ENCODE data around the gene ARAP1.

The ARAP1 gene

DNA sequence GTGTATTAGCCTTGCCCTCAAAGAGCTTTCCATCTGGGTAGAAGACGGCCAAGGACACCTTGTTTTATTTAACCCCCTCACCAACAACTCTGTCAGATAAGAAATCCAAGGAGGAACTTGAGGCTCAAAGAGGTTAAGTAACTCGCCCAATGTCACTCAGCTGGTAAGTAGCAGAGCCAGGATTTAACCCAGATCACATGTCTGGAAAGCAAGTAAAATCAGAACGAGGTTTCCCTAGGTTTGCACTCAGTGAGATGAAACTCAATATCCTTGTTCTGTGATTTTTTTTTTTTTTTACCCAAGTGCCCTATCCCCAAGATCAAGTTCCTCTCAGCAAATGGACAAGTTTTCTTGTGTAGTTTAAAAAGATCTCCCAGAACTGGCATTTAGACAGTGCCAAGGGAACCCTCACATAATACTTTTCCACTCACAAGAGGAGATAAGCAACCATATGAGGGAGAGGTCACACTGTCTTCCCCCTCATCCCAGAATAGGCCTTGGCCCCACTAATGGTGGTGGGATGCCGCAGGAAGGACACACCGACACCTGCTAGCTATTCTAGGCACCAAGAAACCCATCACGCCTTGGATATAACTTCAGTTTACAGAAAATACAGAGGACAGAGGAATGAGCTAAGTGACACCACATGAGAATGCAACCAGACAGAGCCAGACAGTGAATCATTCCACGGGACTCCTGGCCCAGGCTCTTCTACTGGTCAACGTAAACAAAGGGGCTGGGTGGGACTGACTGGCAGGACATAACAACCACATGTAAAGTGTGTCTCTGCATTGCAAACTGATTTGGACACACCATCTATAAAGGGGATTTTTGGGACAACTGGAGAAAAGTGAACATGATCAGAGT is 8.6 kb upstream of the ARAP1 start:
- no peak for DNase-seq

DNA sequence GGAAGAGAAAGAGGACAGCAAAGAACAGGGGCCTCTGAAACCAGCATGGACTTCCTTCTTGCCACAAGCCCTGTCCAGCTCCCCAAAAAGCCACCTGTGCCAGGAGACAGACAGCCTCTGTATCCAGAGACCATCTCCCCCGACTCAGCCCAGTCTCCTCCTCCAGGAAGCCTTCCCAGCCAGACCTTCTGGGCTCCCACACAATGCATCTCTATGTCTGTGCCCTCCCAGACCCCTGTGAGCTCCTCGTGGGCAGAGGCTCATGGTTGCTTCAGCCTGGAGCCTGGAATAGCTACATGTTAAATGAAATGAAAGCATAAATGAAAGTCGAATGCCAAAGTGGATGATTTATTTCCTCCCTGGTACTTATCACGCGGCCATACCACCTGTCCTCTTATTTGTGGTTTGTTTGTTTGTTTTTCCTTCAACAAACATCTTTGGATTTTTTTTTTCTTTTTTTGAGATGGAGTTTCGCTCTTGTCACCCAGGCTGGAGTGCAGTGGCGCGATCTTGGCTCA is 7.3 kb upstream of the ARAP1 start:
- DNase-seq = no peak

DNA sequence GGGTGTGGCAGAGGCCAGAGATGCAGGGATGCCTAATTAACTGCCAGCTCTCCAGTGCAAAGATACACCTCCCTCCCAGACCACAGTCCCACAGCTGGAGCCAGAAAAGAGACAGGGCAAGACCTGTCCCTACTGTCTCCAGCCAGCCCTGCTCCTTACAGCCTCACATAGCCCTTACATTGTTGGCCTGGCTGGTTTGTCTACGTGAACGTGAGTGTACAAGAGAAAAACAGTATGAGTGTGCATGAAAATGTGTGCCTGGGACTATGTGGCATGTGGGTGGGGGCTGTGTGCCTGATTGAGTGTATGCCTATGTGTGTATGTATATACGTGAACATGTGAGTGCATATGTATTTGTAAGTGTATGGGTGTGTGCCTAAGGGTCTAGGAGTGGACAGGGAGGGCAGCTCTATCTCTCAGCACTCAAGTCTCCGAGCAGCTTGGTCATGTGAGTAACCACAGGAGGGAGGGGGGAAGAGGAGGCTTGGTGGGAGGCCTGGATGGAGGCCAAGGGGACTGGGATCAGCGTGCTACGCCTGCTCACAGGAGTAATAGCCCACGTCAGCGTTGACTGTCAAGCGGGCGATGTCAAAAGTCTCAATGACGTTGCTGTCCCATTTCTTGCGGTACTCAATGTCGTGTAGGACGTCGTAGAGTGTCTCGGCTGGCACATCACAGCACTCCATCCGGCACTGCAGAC is 6.6 kb upstream of the ARAP1 start:
- DNase-seq = peak; percentile 60

DNA sequence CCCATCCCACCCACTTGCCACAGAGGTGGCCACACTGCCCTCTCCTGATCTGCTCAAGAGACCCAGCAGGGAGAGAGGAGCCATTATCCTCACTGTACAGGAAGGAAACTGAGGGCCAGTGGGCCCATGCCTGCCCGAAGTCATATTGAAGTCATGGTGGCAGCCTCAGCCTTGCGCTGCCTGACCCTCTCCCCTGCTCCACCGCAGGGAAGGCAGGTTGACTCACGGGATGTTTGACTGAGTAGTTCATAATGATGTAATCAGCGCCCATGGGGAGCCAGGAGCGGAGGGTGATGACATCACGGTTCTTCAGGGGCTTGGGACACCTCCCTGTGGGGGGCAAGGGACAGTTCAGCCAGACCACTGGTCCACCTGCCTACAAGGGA is 6.1 kb upstream of the ARAP1 start:
- no peak for DNase-seq

DNA sequence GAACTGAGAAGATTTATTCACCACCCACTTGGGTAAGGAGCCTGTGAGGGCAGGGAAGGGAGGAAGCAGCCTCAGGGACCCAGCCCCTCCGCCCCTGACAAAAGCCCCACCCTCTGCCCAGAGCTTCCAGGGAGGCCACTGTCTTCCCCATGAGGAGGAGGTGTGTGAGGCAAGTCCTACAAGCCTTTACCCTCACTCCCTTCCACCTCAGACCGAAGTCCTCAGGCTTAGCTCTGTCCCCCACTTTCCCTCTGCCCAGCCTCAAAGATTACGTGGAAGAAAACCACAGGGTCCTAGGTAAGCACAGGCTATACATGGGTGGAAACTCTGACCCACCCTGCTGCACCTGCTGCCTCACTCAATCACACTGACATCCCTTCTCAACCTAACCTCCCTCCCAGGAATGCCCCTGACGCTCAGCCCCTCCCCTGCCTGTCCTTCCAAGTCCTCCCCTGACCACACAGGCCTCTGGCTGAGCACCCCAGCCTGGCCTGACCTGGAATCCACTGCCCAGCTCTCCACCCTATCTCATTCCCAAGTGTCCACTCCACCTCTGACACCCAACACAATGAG is 3.6 kb upstream of the ARAP1 start:
- DNase-seq = no peak

DNA sequence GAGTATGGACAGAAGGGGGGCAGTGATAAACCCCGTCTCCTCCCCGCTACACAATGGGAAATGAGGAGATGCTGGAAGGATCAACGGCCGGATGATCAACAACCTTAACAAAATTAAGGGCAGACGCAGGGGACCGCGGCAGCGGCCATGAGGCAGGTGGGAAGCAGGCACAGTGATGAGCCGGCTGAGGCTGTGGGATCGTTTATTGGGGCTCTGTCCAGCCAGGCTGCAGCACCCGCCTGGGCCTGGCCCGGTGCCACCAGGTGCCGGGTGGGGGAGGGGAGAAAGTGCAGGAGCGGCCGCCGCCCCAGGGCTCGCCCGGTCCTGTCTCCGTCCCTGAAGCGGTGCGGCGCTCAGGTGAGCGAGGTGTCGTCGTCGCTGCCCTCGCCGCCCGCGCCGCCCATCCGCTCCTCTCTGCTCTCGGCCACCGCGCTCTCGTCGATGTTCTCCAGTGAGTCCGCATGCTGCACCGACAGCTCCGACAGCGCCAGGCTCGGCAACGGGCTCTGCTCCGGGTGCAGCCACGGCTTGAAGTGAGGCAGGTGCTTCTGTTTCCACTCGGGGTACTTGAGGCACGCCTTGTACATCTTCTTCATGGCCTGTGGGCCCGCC is 2.4 kb upstream of the ARAP1 start:
- DNase-seq = no peak

DNA sequence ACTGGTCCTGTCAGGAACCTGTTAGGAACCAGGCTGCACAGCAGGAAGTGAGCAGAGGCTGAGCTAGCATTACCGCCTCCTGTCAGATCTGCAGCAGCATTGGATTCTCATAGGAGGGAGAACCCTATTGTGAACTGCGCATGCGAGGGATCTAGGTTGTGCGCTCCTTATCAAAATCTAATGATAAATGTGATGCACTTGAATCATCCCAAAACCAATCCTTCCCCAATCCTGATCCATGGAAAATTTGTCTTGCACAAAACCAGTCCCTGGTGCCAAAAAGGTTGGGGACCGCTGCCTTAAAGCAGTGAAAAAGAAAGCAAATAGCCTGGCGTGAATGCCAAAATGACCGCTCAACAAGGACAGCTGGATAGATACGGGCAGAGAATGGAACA is 1.9 kb upstream of the ARAP1 start:
- DNase-seq = no peak

DNA sequence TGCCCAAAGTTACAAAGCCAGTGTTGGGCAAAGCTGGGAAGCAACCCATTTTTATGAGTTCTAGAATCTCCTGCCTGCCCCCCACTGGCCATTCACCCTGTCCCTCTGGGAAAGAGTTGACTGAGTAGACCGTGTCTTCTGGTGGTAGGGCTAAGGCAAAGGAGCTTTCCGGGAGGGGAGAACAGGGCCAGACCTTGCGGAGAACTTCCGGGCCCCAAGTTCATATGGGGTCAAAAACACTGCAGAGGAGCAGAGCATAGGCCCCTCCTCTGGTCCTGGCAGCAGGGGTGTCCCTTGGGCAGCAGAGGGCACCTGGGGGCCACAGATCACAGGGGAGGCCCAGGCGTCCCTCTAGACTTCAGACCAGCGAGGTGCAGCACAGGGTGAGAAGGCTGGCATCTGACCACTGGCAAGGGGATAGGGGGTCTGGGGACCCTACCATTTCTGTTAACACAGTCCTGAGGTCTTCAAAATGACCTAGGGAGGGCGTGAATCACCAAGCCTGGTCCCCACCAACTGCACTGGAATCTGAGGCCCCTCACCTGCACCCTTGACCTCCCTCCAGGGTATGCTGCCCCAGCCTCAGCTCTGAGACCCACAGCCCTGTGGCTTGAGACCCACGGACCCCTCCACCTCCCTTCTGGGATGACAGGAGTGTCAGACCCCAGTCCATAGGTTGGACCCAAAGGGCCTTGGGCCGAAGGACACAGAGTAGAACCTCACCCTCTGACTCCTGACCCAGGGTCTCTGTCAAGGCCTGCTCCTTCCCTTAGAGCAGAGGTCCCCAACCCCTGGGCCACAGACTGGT is 1.3 kb upstream of the ARAP1 start:
- DNase-seq = no peak

DNA sequence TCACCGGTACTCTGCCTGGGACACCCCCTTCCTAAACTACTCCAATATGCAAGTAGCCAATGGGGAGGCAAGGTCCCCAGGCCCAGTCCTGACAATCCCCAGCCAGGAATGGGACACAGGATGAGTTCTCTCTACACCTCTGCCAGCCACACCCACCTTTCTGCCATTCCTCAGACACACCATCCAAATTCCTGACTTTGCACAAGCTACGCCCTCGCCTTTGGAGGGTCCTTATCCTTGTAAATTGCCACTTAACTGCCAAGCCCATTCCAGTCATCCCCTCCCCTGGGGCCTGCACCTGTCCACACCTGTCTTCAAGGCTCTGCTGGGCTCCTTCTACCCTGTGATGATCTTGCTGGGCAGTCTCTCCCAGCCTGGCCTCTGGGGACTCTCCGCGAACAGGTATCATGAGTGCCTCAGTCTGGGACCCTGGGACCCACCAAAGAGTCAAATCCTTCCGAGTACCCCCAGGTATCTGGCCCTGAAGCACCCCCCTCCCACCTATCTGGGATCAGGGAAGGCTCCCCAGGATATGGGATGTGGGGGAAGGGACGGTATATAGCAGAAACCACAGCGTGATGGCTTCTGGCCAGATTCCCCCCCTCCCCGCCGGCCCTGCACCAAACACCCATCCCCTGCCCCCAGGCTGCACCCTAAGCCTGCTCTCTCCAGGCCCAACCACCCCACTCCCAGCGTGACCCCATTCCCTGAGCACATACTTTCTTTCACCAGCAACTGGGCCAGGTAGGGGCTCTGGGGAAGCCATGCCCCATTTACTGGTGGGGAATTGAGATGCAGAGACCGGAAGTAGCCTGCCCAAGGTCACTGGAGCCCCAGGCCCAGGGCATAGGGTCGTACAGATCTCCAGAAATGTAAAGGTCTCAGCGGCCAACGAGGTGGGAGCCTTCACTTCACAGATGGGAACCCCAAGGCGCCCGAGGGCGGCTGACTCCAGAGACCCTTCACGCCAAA is 806 bp downstream of the ARAP1 start:
- DNase-seq = no peak

DNA sequence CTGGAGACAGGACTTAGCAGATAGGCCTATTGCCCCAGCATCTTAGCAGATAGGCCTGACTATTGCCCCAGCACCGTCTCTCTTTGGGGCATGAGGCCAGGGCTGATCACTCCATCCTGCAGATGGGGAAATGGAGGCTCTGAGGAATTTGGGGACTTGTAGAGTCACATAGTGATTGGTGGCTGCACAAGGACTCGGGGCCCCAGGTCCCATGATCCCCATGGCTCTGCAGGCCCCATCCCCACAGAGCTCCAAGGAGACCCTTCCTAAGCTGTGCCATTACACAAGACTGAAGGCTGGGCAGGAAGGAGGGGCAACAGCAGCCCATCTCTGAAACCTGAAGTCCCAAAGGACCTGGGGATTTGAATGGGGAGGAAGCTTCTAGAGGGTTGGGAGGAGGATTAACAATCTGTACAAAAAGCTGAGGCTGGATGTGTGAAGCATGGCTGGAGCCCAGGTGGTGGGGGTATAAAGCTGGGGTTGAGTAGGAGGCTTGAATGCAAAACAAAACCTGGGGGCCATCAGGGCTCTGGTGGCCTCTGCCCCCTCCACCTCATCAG is 1.6 kb downstream of the ARAP1 start:
- no peak for DNase-seq

DNA sequence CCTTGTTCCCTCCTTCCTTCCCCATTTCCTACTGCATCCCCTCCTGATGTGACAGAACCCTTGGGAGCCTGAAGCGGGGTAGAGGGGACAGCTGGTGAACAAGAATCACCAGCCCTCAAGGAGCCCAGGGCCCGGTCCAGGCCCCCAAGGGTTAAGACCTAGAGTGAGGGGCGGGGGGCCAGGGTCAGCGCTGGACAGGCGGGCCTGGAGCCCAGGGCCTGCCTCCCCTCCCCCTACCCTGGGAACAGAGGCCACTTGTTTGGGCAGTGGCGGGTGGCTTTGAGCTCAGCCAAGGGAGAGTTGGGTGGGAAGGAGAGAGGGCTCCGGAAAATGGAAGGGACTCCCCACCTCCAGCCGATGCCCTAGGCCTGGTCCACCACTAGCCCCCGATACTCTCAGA is 2.1 kb downstream of the ARAP1 start:
- no peak for DNase-seq

DNA sequence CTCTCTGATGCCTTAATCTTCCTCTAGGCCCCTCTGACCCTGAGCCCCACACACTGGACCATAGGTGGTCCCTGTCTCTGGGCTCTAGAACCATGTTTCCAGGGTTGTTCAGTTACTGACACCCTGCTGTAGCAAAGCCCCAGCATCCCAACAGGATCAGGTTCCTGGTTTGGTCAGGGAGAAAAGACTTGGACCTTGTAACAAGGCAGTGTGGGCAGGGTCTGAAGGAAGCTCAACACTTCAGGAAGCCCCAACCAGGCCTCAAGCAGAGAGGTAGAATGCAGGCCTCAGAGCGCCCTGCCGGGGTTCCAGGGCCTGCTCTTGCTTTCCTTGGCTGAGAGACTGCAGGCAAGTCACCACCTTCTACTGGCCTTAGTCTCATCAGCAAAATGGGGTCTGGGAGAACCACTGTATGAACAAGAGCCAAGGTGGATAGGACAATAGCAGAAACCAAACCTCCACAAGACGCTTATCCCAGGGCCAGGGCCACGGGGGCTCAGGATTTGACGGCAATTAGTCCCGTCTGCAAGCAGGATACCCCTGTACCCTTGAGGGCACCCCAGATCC is 4.8 kb downstream of the ARAP1 start:
- no peak for DNase-seq

DNA sequence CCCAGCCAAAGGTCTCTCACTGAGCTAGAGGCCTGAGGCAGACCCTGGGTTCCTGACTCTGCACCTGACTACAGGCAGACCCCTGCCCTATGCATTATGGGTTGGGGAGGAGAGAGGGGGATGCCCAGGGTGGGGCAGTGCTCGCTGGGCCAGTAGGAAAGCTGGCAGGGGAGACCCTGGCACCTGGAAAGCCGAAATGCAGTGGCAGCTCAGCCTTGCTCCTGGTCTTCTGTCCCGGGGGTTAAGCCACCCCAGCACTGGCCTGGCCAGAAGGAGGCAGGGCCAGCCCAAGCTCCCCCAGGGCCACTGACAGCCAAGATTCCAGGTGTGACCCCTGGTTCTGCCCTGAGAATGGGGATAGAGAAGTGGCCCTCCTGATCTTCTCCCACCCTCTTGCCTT is 5.4 kb downstream of the ARAP1 start:
- DNase-seq = no peak

DNA sequence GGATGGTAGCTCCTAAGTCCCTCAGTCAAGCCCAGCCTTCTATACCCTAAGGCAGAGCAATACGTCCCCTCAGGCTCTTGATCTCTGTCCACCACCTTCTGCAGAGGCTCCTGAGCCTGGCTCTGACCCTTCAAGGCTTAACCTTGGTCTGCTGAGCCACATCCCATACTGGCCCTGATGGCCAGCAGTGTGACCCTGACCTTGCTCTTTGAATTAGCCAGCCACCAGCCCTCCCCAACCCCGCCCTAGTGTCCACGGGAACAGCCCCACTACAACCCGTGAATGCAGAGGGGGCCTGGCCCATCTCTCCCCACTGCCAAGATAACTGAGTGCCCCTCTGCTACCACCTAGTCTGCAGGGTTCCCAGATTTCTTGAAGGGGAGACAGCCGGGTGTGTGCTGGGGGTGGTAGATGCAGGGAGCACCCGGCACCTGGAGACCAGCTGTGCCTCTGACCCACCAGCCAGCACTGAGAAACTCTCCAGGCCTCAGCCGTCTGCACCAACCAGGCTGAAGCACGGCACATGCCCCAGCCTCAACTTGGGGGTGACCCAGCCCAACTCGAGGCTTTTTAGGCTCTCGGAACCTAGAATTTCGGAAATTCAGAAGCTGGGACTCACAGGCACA is 6.2 kb downstream of the ARAP1 start:
- no peak for DNase-seq

DNA sequence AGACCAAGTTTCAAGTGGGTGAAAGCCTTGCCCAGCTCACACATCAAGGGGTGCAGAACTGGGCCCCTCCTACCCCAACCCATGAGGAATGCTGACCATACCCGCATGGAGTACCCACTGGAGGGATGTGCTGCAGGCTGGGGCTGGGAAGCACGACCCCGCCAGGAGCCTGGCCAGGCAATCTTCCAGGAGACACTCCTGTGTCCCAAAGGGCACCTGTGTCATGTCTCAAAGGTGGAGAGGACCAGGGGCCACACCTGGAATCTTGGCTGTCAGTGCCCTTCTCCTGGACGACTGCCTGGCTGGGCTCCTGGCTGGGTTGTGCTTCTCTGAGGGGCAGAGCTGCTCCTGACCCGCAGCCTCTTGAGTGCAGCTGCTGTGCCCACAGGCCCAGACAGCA is 6.7 kb downstream of the ARAP1 start:
- DNase-seq = no peak

DNA sequence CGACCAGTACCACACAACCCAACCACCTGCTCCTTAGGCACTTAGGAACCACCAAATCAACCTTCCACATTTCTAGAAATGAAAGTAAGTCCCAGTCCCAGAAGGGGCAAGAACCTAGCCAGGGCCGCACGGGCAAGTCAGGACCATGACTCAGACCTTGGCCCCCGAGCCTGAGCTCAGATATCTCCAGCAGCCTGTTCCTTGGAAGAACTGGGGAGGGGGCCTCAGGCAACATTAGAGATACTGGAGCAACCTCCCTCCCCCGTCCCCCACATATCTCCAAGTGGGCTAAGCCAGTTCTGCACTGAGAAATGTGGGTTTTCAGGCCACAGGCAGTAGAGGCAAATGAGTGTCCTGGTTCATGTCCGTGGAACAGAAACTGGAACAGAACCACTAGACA is 7.7 kb downstream of the ARAP1 start:
- no peak for DNase-seq

DNA sequence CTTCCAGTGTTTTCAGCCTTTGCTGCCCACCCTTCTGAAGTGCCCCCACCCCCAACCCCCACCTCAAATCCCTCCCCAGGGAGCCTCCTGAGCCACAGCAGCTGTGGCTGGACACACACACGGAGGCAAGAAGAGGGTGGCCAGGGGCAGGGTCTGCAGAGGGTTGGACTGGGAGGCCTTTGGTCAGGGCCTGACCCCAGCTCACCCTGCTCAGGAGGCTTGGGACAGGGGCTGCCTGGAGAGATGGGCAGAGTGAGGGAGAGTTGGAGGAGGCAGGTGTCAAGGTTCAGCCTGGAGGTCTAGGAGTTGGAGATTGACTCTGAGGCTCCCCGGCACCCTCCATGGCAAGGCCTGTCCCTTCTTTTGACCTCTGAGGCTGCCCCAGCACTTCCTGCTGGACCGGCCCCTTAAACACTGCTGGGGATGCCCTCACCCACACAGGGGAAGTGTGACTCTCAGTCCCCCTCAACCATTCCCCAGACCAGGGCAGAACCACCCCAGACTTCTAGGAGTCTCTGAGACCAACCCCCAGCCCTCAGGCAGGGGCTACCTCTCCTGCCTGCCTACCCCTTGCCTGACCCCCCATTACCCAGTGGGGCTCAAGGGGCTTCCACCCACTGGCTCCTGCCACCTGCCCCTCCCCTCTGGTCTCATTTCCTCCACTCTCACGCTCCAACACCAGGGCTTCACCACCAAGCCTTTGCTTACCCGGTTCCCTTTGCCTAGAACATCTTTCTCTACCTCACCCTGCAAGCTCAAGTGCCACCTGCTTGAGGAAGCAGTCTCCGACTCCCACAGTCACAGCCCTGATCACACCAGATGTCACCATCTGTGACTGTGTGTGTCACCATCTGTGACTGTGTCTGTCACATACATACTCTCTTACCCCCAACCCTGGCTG is 8.6 kb downstream of the ARAP1 start:
- DNase-seq = no peak

DNA sequence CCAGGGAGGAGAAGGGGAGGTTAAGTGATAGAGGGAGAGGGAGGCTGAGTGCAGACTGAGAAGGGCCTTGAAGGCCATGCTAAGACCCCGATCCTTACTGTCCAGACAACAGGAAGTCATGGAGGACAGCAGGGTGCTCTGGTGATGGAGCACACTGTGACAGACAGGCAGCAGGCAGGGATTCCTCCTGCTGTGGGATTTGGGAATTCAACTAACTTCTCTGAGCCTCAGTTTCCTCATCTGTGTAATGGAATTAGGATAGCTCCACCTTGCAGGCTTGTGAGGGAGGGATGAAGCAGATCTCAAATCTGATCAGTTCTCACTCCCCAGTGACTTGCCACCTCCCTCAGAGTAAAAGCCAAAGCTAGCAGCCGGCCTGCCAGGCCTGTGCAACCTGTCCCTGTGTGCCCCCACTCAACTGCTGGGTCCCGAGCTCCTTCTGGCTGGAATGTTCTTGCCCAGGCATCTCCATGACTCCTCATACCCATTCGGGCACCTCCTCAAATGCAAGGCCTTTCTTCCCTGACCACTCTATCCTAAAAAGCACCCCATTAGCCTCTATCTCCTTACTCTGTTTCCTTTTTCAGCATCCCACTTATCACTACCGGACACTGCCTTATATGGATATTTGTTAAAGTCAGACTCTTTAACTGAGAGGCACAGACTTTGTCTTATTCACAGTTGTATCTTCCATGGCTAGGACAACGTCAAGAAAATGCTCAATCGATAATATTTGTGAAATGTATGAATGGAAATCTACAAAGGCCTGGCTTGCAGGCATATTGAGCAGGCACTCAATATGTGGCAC is 9.5 kb downstream of the ARAP1 start:
- peak; percentile 19 for DNase-seq

Data from left hindlimb (tissue), 1 donor.